Hypothalamus (tissue), 51 donors: ENCODE data around the gene PECR.
"Not testable (repeated sequence)": the region's sequence is repeated elsewhere in the genome, so short reads cannot be mapped to it uniquely, and the experiment has no call there.

Experiments used
- DNase-seq, 51 donors: peaks; one replicate each; lab custom pipeline; 2025; lab: John Stamatoyannopoulos, UW

PECR gene

GRCh38 chr2:216004697-216005283, 76.8 kb downstream of the PECR start:
- DNase-seq, result no peak

DNA sequence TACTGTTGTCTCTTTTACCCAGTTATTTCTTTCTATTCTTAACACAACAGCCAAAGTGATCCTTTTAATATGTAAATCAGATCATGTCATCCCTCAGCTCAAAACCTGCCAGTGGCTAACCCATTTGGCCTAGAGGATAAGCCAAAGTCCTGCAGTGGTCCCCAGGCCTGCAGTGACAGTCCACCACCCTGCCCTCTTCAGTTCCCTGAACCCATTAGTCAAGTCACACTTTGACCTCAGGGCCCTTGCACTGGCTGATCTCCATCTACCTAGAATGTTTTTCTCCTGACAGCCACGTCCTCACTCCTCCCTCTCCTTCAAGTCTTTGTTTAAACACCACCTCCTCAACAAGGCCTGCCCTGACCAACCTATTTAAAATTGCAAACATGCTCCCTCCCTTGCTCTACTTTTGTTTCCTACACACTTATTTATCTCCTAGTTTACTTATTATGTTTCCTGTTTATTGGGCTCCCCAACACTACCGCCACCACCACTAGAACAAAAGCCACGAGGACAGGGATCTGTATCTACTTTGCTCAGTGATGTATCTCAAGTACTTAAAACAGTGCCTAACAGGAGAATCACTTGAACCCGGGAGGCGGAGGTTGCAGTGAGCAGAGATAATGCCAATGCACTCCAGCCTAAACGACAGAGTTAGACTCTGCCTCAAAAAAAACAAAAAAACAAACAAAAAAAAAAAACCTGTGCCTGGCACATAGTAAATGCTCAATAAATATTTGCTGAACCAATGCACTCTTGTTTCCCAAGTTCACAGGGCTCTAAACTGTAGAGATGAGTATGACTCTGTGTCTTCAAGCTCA, 77.5 kb downstream of the PECR start:
- no peak for DNase-seq

DNA sequence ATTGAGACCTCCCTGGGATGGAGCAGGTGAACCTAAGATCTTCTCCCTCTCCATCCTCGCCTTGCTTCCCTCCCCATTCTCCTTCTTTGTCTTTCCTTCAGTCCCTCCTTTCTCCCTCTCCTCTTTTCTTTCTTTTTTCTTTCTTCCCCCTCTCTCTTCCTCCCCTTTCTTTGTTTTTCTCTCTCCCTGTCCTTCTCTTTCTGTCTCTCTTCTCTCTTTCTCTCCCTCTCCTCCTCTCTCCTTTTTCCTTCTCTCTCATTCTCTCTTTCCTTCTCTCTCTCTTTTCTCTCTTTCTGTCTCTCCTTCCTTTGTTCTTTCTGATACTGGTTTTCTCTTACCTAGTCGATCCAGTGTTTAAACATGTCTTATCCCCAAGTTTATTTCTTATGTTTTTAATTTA, 78.9 kb downstream of the PECR start:
- DNase-seq, result no peak

DNA sequence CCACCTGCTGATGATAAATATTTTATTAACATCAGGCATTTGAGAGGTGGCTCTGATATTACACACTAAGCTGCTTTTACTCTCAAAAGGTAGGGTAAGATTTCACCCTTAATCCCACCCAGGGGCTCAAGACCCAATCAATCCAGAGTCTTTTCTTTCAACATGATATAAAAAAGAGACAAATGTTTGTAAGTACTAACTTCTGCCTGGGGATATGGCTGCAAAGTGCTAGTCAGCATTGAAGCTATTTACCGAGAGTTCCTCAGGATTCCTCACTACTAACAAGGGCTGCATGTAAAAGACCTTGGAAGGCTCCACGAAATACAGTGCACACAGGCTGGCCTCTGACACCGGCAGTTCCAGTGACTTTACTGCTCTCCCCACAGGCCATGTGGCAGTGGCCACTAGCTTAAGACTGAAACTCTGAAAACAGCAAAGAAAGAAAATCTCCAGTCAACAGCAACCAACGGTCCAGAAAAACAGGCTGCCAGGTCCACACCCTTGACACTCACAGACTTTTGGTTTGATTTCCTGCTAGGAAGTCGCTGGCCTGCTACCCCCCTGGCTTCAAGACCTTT, 79.4 kb downstream of the PECR start:
- DNase-seq, result no peak

- no peak for DNase-seq
Measured at GRCh38 chr2:216001216-216002100, 80.2 kb downstream of the PECR start.

- peak in 13 of 51 donors; percentile 5 to 64 (median 12) for DNase-seq
Measured at GRCh38 chr2:215998636-215999035, 83.0 kb downstream of the PECR start.

DNA sequence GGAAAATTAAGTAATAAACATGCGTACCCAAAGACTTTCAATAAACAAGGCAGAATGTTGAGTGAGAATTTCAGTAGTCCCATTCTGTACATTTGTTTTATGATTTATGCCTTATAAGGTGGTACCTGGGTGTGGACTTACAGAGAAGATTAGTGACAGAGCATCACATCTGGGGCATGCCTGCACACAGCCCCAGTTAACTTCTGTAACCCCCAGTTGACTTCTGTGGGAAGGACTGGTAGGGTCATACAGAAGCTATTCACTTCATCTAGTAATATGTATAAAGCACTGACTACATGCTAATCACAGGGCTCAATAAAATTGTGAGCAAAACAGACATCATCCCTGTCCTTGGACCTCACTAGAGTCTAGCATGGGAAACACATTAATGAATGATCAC, 84.4 kb downstream of the PECR start:
- DNase-seq, result no peak

- DNase-seq, result no peak
Measured at GRCh38 chr2:215994911-215995310, 86.7 kb downstream of the PECR start.

DNA sequence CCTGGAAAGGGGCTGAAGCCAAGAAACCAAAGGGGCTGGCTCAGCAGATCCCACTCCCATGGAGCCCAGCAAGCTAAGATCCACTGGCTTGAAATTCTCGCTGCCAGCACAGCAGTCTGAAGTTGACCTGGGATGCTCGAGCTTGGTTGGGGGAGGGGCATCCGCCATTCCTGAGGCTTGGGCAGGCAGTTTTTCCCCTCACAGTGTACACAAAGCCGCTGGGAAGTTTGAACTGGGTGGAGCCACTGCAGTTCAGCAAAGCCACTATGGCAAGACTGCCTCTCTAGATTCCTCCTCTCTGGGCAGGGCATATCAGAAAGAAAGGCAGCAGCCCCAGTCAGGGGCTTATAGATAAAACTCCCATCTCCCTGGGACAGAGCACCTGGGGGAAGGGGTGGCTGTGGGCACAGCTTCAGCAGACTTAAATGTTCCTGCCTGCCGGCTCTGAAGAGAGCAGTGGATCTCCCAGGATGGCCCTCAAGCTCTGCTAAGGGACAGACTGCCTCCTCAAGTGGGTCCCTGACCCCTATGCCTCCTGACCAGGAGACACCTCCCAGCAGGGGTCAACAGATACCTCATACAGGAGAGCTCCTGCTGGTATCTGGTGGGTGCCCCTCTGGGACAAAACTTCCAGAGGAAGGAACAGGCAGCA, 92.9 kb downstream of the PECR start:
- DNase-seq, result not testable (repeated sequence)
